ENCODE measurements around the gene AGA.

AGA gene

DNA sequence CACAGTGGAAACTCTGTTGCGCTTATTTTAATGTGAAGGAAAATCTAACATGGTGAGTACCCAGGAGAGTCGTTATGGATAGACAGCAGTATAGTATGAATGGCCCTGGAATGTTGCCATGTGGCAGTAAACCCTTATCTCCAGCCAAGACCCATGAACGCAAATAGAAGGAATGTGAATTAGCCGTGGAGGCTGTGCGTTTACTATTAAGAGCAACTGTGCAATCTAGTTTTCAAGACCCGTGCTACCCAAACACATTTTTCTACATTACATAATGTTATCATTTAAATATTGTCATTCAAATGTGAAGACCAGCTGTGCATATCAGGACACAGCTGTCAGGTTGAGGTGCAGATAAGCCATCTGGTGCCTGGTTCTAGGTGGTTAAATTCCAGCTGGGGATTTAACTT, 13.3 kb upstream of the AGA start:
- H3K4me3 ChIP-seq, result no peak overlapping the region
- H3K36me3 ChIP-seq, result no peaks in the 10 kb centered on the region
- DNase-seq, result no peak
- TF ChIP-seq, protein P1, sequence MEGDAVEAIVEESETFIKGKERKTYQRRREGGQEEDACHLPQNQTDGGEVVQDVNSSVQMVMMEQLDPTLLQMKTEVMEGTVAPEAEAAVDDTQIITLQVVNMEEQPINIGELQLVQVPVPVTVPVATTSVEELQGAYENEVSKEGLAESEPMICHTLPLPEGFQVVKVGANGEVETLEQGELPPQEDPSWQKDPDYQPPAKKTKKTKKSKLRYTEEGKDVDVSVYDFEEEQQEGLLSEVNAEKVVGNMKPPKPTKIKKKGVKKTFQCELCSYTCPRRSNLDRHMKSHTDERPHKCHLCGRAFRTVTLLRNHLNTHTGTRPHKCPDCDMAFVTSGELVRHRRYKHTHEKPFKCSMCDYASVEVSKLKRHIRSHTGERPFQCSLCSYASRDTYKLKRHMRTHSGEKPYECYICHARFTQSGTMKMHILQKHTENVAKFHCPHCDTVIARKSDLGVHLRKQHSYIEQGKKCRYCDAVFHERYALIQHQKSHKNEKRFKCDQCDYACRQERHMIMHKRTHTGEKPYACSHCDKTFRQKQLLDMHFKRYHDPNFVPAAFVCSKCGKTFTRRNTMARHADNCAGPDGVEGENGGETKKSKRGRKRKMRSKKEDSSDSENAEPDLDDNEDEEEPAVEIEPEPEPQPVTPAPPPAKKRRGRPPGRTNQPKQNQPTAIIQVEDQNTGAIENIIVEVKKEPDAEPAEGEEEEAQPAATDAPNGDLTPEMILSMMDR (IDR thresholded peaks at IDR 0.05), result no peak
- H3K27me3 ChIP-seq, result no peaks in the 10 kb centered on the region
- no peaks in the 10 kb centered on the region for H3K4me1 ChIP-seq
- H3K9me3 ChIP-seq, result no peaks in the 10 kb centered on the region
- no peak overlapping the region for H3K27ac ChIP-seq
- intact Hi-C loops (cut with DNase I; ENCODE audit: low total_unique reads), result no loop called here

- no peak overlapping the region for H3K27ac ChIP-seq
- TF ChIP-seq, protein P1 (IDR thresholded peaks at IDR 0.05), result no peak
- no peaks in the 10 kb centered on the region for H3K36me3 ChIP-seq
- DNase-seq, result no peak
- H3K9me3 ChIP-seq, result no peaks in the 10 kb centered on the region
- H3K4me3 ChIP-seq, result no peak overlapping the region
- no peaks in the 10 kb centered on the region for H3K4me1 ChIP-seq
- intact Hi-C loops (cut with DNase I; ENCODE audit: low total_unique reads), result no loop called here
- no peaks in the 10 kb centered on the region for H3K27me3 ChIP-seq
Measured at GRCh38 chr4:177453116-177453515, 10.9 kb upstream of the AGA start.

DNA sequence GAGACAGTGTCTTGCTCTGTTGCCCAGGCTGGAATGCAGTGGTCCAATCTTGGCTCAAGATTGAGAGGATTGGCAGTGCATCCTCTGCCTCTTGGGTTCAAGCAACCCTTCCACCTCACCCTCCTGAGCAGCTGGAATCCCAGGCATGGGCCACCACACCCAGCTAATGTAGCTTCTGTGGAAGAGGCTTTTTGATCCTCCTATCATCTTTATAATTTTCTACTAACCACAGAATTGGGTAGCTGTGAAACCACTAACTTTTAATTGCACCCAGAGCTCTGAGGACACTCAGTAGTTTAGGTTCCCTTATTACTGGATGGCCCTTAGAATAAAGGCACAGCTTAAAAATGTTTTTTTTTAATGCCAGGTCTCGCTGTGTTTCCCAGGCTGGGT, 8.9 kb upstream of the AGA start:
- intact Hi-C loops (cut with DNase I; ENCODE audit: low total_unique reads), result no loop called here
- TF ChIP-seq, protein P1 (IDR thresholded peaks at IDR 0.05), result no peak
- no peak for DNase-seq
- Histone ChIP-seq H3K4me3 (no peak overlapping the region), H3K4me1 (no peaks in the 10 kb centered on the region), H3K36me3 (no peaks in the 10 kb centered on the region), H3K9me3 (no peaks in the 10 kb centered on the region), H3K27me3 (no peaks in the 10 kb centered on the region), H3K27ac (no peak overlapping the region)

DNA sequence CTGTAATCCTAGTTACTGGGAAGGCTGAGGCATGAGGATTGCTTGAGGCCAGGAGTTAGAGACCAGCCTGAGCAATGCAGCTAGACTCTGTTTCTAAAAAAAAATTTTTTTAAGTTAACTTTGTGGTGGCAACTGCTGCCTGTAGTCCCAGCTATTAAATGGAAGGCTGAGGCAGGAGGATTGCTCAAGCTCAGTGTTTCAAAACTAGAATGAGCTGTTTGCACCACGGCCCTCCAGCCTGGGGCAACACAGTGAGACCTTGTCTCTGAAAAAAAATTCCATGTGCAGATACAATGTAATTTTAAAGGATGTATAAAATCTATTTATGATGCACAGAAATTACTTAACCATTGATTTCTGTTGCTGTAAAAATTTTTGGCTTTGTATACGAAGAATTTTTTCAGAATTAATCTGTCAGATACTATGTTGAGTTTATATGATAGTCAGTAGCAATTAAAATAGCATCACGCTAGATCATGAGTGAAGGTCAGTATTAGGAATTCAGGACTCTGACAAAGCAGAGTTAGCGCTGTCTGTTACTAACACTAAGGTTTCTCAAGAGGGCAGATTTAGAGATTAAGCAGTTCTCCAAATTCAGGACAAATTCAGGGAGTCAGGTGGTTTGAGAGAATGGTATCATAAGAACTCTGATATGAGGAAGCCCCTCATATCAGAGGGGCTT, 8.3 kb upstream of the AGA start:
- Histone ChIP-seq H3K4me3 (no peak overlapping the region), H3K27ac (no peak overlapping the region), H3K36me3 (no peaks in the 10 kb centered on the region), H3K9me3 (no peaks in the 10 kb centered on the region), H3K27me3 (no peaks in the 10 kb centered on the region), H3K4me1 (no peaks in the 10 kb centered on the region)
- intact Hi-C loops (cut with DNase I; ENCODE audit: low total_unique reads), result no loop called here
- no peak for DNase-seq
- TF ChIP-seq, protein P1 (IDR thresholded peaks at IDR 0.05), result no peak

DNA sequence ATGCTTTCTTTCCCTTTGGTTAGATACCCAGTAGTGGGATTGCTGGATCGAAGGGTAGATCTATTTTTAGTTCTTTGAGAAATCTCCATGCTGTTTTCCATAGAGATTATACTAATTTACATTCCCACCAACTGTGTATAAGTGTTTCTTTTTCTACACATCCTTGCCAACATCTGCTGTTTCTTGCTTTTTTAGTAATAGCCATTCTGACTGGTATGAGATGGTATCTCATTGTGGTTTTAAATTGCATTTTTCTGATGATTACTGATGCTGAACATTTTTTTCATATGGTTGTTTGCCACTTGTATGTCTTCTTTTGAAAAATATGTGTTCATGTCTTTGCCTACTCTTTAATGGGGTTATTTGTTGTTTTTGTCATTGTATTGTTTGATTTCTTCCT, 6.6 kb upstream of the AGA start:
- TF ChIP-seq, protein P1 (IDR thresholded peaks at IDR 0.05), result no peak
- Histone ChIP-seq H3K4me3 (no peak overlapping the region), H3K9me3 (no peaks in the 10 kb centered on the region), H3K36me3 (no peaks in the 10 kb centered on the region), H3K4me1 (no peaks in the 10 kb centered on the region), H3K27me3 (no peaks in the 10 kb centered on the region), H3K27ac (no peak overlapping the region)
- no peak for DNase-seq
- intact Hi-C loops (cut with DNase I; ENCODE audit: low total_unique reads), result no loop called here
